H1 (cell line): Measurements from ENCODE around the gene ABHD10. TPM values are rescaled to one million over a fixed set of nuclear protein-coding genes. Genes with fewer than 3 reads are reported as not detected.

Source experiments
- CTCF ChIA-PET: fragments of 300-600 bp; sonication (Branson Sonifier 250); formaldehyde crosslinking; loops from one replicate; lab custom pipeline; 2021; ENCODE audit not compliant: partially characterized antibody; lab: Charles Lee
- POLR2A ChIA-PET: fragments of 300-600 bp; sonication (Branson Sonifier 250); formaldehyde crosslinking; loops from one replicate; lab custom pipeline; 2021; ENCODE audit warnings: inconsistent platforms; ENCODE audit not compliant: partially characterized antibody; lab: Charles Lee
- DNase-seq, 2 experiments: peaks; one replicate each; pipeline versions ENCODE4 v3.0.0 to v3.0.0-alpha.2; 2010 to 2022; ENCODE audit warnings: low spot score in 2 of 2, low read depth in 1 of 2, mixed read lengths in 1 of 2
- FAIRE-seq: peaks from 2 replicates; lab custom pipeline; 2011; peaks lifted over from hg19 to GRCh38; lab: Jason Lieb, UNC
- H2AFZ ChIP-seq: 2 replicates; pipeline ENCODE4 v1.8.1; 2012; ENCODE audit warnings: low read length, inconsistent platforms
- H2AK5ac ChIP-seq: 2 replicates; pipeline ENCODE4 v1.6.1; 2013; ENCODE audit warnings: low read depth, low read length
- H2BK120ac ChIP-seq: replicated peaks from 2 replicates; pipeline ENCODE3; 2013; ENCODE audit warnings: low read depth, low read length, inconsistent platforms
- H2BK12ac ChIP-seq: 2 replicates; pipeline ENCODE4 v1.6.1; 2013; ENCODE audit warnings: low read depth, low read length
- H2BK15ac ChIP-seq: 2 replicates; pipeline ENCODE4 v1.6.1; 2013; ENCODE audit warnings: low read length
- H2BK20ac ChIP-seq: 2 replicates; pipeline ENCODE4 v1.6.1; 2013; ENCODE audit warnings: low read length
- H2BK5ac ChIP-seq: 2 replicates; pipeline ENCODE4 v1.6.1; 2013; ENCODE audit warnings: low read depth, low read length
- H3K14ac ChIP-seq: 2 replicates; pipeline ENCODE4 v1.6.1; 2013; ENCODE audit warnings: inconsistent platforms; ENCODE audit not compliant: insufficient read length
- H3K18ac ChIP-seq: 2 replicates; pipeline ENCODE4 v1.6.1; 2013; ENCODE audit warnings: low read length; ENCODE audit errors: extremely low read depth
- H3K23ac ChIP-seq: 2 replicates; pipeline ENCODE4 v1.6.1; 2013; ENCODE audit warnings: inconsistent platforms; ENCODE audit not compliant: insufficient read length
- H3K23me2 ChIP-seq: 2 replicates; pipeline ENCODE4 v1.6.1; 2013; ENCODE audit warnings: low read depth, low read length
- H3K27ac ChIP-seq: 2 replicates; pipeline ENCODE4 v1.6.1; 2011; ENCODE audit warnings: low read depth, low read length, inconsistent platforms
- H3K27me3 ChIP-seq, 4 experiments: replicated peaks in 1 of 4; 1 replicate in 1 of 4; 2 replicates in 3 of 4; pipeline versions ENCODE4 v1.6.1 to v1.8.1; 2011 to 2013; ENCODE audit warnings: low read length in 3 of 4, mild to moderate bottlenecking in 3 of 4, inconsistent platforms in 2 of 4, mixed read lengths in 2 of 4, moderate library complexity in 1 of 4; ENCODE audit not compliant: control insufficient read depth in 3 of 4, insufficient read depth in 3 of 4; ENCODE audit errors: extremely low read depth in 1 of 4
- H3K36me3 ChIP-seq, 4 experiments: 2 replicates each; pipeline versions ENCODE4 v1.6.1 to v1.8.1; 2011 to 2013; ENCODE audit warnings: mild to moderate bottlenecking in 4 of 4, low read length in 3 of 4, moderate library complexity in 2 of 4, control low read depth in 1 of 4, inconsistent platforms in 1 of 4; ENCODE audit not compliant: insufficient read depth in 4 of 4, control insufficient read depth in 2 of 4
- H3K4ac ChIP-seq: replicated peaks from 2 replicates; pipeline ENCODE3; 2013; ENCODE audit warnings: low read length, low read depth, mixed read lengths, inconsistent platforms; ENCODE audit not compliant: insufficient read length
- H3K4me1 ChIP-seq, 4 experiments: replicated peaks in 1 of 4; 1 replicate in 1 of 4; 2 replicates in 3 of 4; pipeline versions ENCODE4 v1.6.1 to v1.8.1; 2011 to 2013; ENCODE audit warnings: low read length in 3 of 4, inconsistent platforms in 2 of 4, mixed read lengths in 1 of 4; ENCODE audit not compliant: insufficient read depth in 4 of 4, control insufficient read depth in 3 of 4
- H3K4me2 ChIP-seq, 2 experiments: 2 replicates each; pipeline versions ENCODE4 v1.6.1 to v1.8.1; 2011 to 2013; ENCODE audit warnings: low read depth in 2 of 2, low read length in 2 of 2, control low read depth in 1 of 2, inconsistent platforms in 1 of 2, mild to moderate bottlenecking in 1 of 2; ENCODE audit not compliant: insufficient read depth in 1 of 2
- H3K4me3 ChIP-seq, 4 experiments: fragments of 200-600, 300-600 bp in 1 of 4; sonication (generic), shearing (Covaris generic), sonication (Bioruptor Twin) in 1 of 4; 2 replicates each; pipeline versions ENCODE4 v1.5.1 to v1.8.1; 2011 to 2016; ENCODE audit warnings: low read length in 4 of 4, low read depth in 3 of 4, control low read depth in 2 of 4, inconsistent platforms in 2 of 4, mild to moderate bottlenecking in 2 of 4, mixed read lengths in 1 of 4, moderate library complexity in 1 of 4; ENCODE audit not compliant: insufficient read depth in 2 of 4; ENCODE audit errors: extremely low read depth in 1 of 4
- H3K56ac ChIP-seq: replicated peaks from 2 replicates; pipeline ENCODE3; 2013; ENCODE audit warnings: low read depth, mild to moderate bottlenecking, mixed read lengths, low read length, inconsistent platforms; ENCODE audit not compliant: insufficient read length
- H3K79me1 ChIP-seq: 2 replicates; pipeline ENCODE4 v1.6.1; 2013; ENCODE audit warnings: low read depth, low read length, control low read depth
- H3K79me2 ChIP-seq, 2 experiments: 2 replicates each; pipeline versions ENCODE4 v1.6.1 to v1.8.1; 2012 to 2013; ENCODE audit warnings: low read length in 2 of 2, mild to moderate bottlenecking in 2 of 2, inconsistent platforms in 1 of 2; ENCODE audit not compliant: insufficient read depth in 2 of 2, control insufficient read depth in 1 of 2
- H3K9ac ChIP-seq, 4 experiments: replicated peaks in 1 of 4; 1 replicate in 1 of 4; 2 replicates in 3 of 4; pipeline versions ENCODE4 v1.6.1 to v1.8.1; 2011 to 2013; ENCODE audit warnings: low read depth in 3 of 4, low read length in 3 of 4, control low read depth in 2 of 4, mild to moderate bottlenecking in 2 of 4, moderate library complexity in 2 of 4, inconsistent platforms in 1 of 4; ENCODE audit errors: extremely low read depth in 1 of 4
- H3K9me3 ChIP-seq, 2 experiments: 2 replicates each; pipeline versions ENCODE4 v1.6.1 to v1.8.1; 2012 to 2013; ENCODE audit warnings: mild to moderate bottlenecking in 2 of 2, moderate library complexity in 2 of 2, control low read depth in 1 of 2, inconsistent platforms in 1 of 2, low read depth in 1 of 2, low read length in 1 of 2, mixed read lengths in 1 of 2; ENCODE audit not compliant: insufficient read depth in 2 of 2
- H4K20me1 ChIP-seq, 2 experiments: replicated peaks in 1 of 2; 2 replicates each; pipeline versions ENCODE3 to v1.8.1; 2011 to 2013; ENCODE audit warnings: inconsistent platforms in 2 of 2, low read length in 2 of 2, mild to moderate bottlenecking in 1 of 2; ENCODE audit not compliant: insufficient read depth in 2 of 2, control insufficient read depth in 1 of 2
- H4K5ac ChIP-seq: 2 replicates; pipeline ENCODE4 v1.6.1; 2013; ENCODE audit warnings: low read length, low read depth, mixed read lengths, inconsistent platforms; ENCODE audit not compliant: insufficient read length
- H4K8ac ChIP-seq: 2 replicates; pipeline ENCODE4 v1.8.0; 2013; ENCODE audit warnings: mild to moderate bottlenecking, moderate library complexity, low read length, inconsistent platforms; ENCODE audit not compliant: insufficient read depth; ENCODE audit errors: extremely low read depth
- H4K91ac ChIP-seq: replicated peaks from 2 replicates; pipeline ENCODE3; 2013; ENCODE audit warnings: low read length, mixed read lengths, inconsistent platforms; ENCODE audit not compliant: insufficient read length
- ATF3 ChIP-seq: IDR thresholded peaks from 2 replicates; pipeline ENCODE4 v1.6.1; 2011; ENCODE audit warnings: low read depth, mild to moderate bottlenecking, low read length; ENCODE audit not compliant: insufficient read depth
- CTCF ChIP-seq, 3 experiments: IDR thresholded peaks; 1 replicate in 2 of 3; 2 replicates in 1 of 3; pipeline versions ENCODE4 v1.5.1 to v1.6.1; 2011; ENCODE audit warnings: low read length in 3 of 3, mild to moderate bottlenecking in 3 of 3, inconsistent platforms in 2 of 3, low read depth in 1 of 3, moderate library complexity in 1 of 3; ENCODE audit not compliant: insufficient read depth in 1 of 3; ENCODE audit errors: control extremely low read depth in 1 of 3
- JUND ChIP-seq: IDR thresholded peaks from 2 replicates; pipeline ENCODE4 v1.6.1; 2011; ENCODE audit warnings: mild to moderate bottlenecking, improper control_type of control experiment, low read length
- TAF7 ChIP-seq: optimal IDR thresholded peaks from 2 replicates; pipeline ENCODE3; 2011; ENCODE audit warnings: low read depth, mild to moderate bottlenecking, inconsistent platforms, low read length, moderate library complexity, borderline replicate concordance
- WGBS, 2 experiments: shearing (Covaris generic) in 1 of 2; methylation state at CpG; one replicate each; pipeline versions ENCODE4 v1.1.6 to v1.1.7; 2013 to 2015; ENCODE audit warnings: low lambda C conversion rate in 2 of 2, mixed read lengths in 2 of 2, inconsistent platforms in 1 of 2, low coverage in 1 of 2, missing lambda C conversion rate in 1 of 2; ENCODE audit not compliant: insufficient replicate concordance in 2 of 2, insufficient coverage in 1 of 2, insufficient read length in 1 of 2; ENCODE audit errors: extremely low coverage in 1 of 2, missing lambda C conversion rate in 1 of 2; 5-methylcytosine and 5-hydroxymethylcytosine counted together
- polyA plus RNA-seq, 7 experiments: library from polyadenylated mRNA; depleted of rRNA in 3 of 7; stranded (reverse) in 5 of 7; unstranded in 2 of 7; fragments of >200 nt in 5 of 7; fragments of 200-250 nt in 2 of 7; gene quantifications; 1 replicate in 5 of 7; 2 replicates in 1 of 7; 4 replicates in 1 of 7; pipeline versions ENCODE4 v1.2.1 to v1.2.3, GENCODE V29; 2011 to 2013; ENCODE audit warnings: missing spikeins in 2 of 7, mixed read lengths in 2 of 7
- total RNA-seq: library from RNA; stranded (reverse); fragmentation: NEBNext Ultra II Directional; extraction: Animal tissue kit (Norgen Biotek cat#: 25700); gene quantifications from 2 replicates; pipeline ENCODE4 v1.2.1, GENCODE V29; 2021

Gene ABHD10
- total and polyA plus RNA-seq, 2 of the 8 experiments (the other 6 are each of a cell fraction or from before 2014, with no cell fraction given) = 10.9 to 24.6 TPM

- H4K8ac ChIP-seq = no peak overlapping the region
- H3K56ac ChIP-seq = no peak overlapping the region
- no peak for DNase-seq
- no peak overlapping the region for H2BK15ac ChIP-seq
- no peaks in the 10 kb centered on the region for H3K23me2 ChIP-seq
- peaks cover 0 to 3% (median 0%) of the 10 kb centered on the region in 4 experiments; a peak in 2 of 7 replicates for H3K27me3 ChIP-seq
- FAIRE-seq = no peak
- H3K27ac ChIP-seq = no peak overlapping the region
- H4K5ac ChIP-seq = no peak overlapping the region
- no peak overlapping the region for H3K18ac ChIP-seq
- 76% methylated on average over 2 of the region's 2 CpGs; no CpG with 5 or more reads in 1 of the 2 experiments for WGBS, 2 experiments
- H2AK5ac ChIP-seq = no peak overlapping the region
- ChIA-PET CTCF (interaction anchor here (1.2 to 21.3 kb wide), 7 partner anchors 8 to 277 kb away, joined by 3 to 384 read pairs (median 9); partner anchors contain the start of genes ABHD10 and TAGLN3), POLR2A (interaction anchor here (1.1 to 2.2 kb wide), 2 partner anchors 14 to 42 kb away, joined by 3 to 7 read pairs; partner anchors contain the start of gene ABHD10)
- peaks cover 0 to 9% (median 3%) of the 10 kb centered on the region in 4 experiments; a peak in 4 of 8 replicates for H3K36me3 ChIP-seq
- H3K4me3 ChIP-seq = no peak overlapping the region
- no peak overlapping the region for H2AFZ ChIP-seq
- H3K79me2 ChIP-seq = no peaks in the 10 kb centered on the region
- no peaks in the 10 kb centered on the region for H3K4me1 ChIP-seq
- TF ChIP-seq TAF7 (no peak), JUND (no peak), CTCF (IDR thresholded peaks at IDR 0.05; ENCODE audit: control extremely low read depth in 1 of 3, insufficient read depth in 1 of 3, low read depth in 1 of 3, low read length in 3 of 3) (no peak), ATF3 (no peak)
- TF ChIP-seq, all 59 proteins: peak for 0
- Histone ChIP-seq H3K9me3 (no peaks in the 10 kb centered on the region), H3K14ac (no peak overlapping the region), H4K91ac (no peak overlapping the region), H3K4me2 (no peak overlapping the region), H2BK20ac (no peak overlapping the region), H2BK5ac (no peak overlapping the region), H2BK120ac (no peak overlapping the region), H2BK12ac (no peak overlapping the region), H3K23ac (no peak overlapping the region), H3K9ac (no peak overlapping the region), H3K79me1 (no peaks in the 10 kb centered on the region), H4K20me1 (no peaks in the 10 kb centered on the region), H3K4ac (no peak overlapping the region)
Measured at GRCh38 chr3:111993038-111993437, 14.2 kb downstream of the ABHD10 start.
